CD8-positive, alpha-beta memory T cell (primary cell): ENCODE measurements around the gene METTL5. TPM values are rescaled to one million over a fixed set of nuclear protein-coding genes. Genes with fewer than 3 reads are reported as not detected.
"Not testable (repeated sequence)": the region's sequence is repeated elsewhere in the genome, so short reads cannot be mapped to it uniquely, and the experiment has no call there.

Experiments
- CTCF ChIA-PET: fragments of 350-600 bp; sonication (Branson Sonifier 250); formaldehyde crosslinking; loops from one replicate; lab custom pipeline; 2021; ENCODE audit warnings: antibody characterized with exemption; lab: Charles Lee
- POLR2A ChIA-PET: fragments of 350-600 bp; sonication (Branson Sonifier 250); formaldehyde crosslinking; loops from one replicate; lab custom pipeline; 2021; ENCODE audit warnings: antibody characterized with exemption; lab: Charles Lee
- DNase-seq, 5 donors: peaks; one replicate each; pipeline versions ENCODE4 v3.0.0 to v3.0.0-alpha.2; 2020 to 2022; ENCODE audit warnings: mixed read lengths in 1 of 5
- H3K27ac ChIP-seq: one replicate; pipeline ENCODE4 v1.7.0; 2013; ENCODE audit warnings: low read depth, mild to moderate bottlenecking, low read length, moderate library complexity
- H3K27me3 ChIP-seq: 2 replicates; pipeline ENCODE4 v1.7.0; 2013; ENCODE audit warnings: low read length, mild to moderate bottlenecking; ENCODE audit not compliant: insufficient read depth, poor library complexity, severe bottlenecking
- H3K36me3 ChIP-seq: 2 replicates; pipeline ENCODE4 v1.7.0; 2013; ENCODE audit warnings: mild to moderate bottlenecking, low read length, moderate library complexity; ENCODE audit not compliant: insufficient read depth
- H3K4me1 ChIP-seq: 2 replicates; pipeline ENCODE4 v1.7.0; 2013; ENCODE audit warnings: mild to moderate bottlenecking, low read length, moderate library complexity; ENCODE audit not compliant: insufficient read depth
- H3K4me3 ChIP-seq: 2 replicates; pipeline ENCODE4 v1.7.0; 2013; ENCODE audit warnings: mild to moderate bottlenecking, low read length
- H3K9me3 ChIP-seq: 2 replicates; pipeline ENCODE4 v1.7.0; 2013; ENCODE audit warnings: mild to moderate bottlenecking, low read length
- H3K27ac Mint-ChIP-seq, 8 donors: one replicate each; pipeline ENCODE4 v1.8.0; 2020 to 2021; ENCODE audit warnings: mixed read lengths in 8 of 8, mild to moderate bottlenecking in 6 of 8, inconsistent platforms in 3 of 8, moderate library complexity in 3 of 8
- H3K27me3 Mint-ChIP-seq, 2 donors: one replicate each; pipeline ENCODE4 v1.8.0; 2020 to 2021; ENCODE audit warnings: mixed read lengths in 2 of 2, mild to moderate bottlenecking in 1 of 2, moderate library complexity in 1 of 2
- H3K36me3 Mint-ChIP-seq, 3 donors: one replicate each; pipeline ENCODE4 v1.8.0; 2020 to 2021; ENCODE audit warnings: mixed read lengths in 3 of 3, inconsistent platforms in 1 of 3, mild to moderate bottlenecking in 1 of 3
- H3K4me1 Mint-ChIP-seq, 3 donors: one replicate each; pipeline ENCODE4 v1.8.0; 2020 to 2021; ENCODE audit warnings: mixed read lengths in 3 of 3, inconsistent platforms in 1 of 3, mild to moderate bottlenecking in 1 of 3
- H3K4me3 Mint-ChIP-seq, 7 donors: one replicate each; pipeline ENCODE4 v1.8.0; 2020 to 2021; ENCODE audit warnings: mixed read lengths in 7 of 7, mild to moderate bottlenecking in 6 of 7, moderate library complexity in 4 of 7, inconsistent platforms in 2 of 7
- H3K9me3 Mint-ChIP-seq, 5 donors: one replicate each; pipeline ENCODE4 v1.8.0; 2020 to 2022; ENCODE audit warnings: mixed read lengths in 5 of 5, mild to moderate bottlenecking in 3 of 5, moderate library complexity in 2 of 5, inconsistent platforms in 1 of 5
- polyA plus RNA-seq: library from polyadenylated mRNA; unstranded; fragments of 300-500 nt; fragmentation: Illumina TruSeq; gene quantifications from one replicate; pipeline ENCODE4 v1.2.3, GENCODE V29; 2021
- total RNA-seq, 2 experiments: library from RNA; stranded (reverse); gene quantifications; one replicate each; pipeline ENCODE4 v1.2.3, GENCODE V29; 2021

METTL5 gene
- 100 to 1,000 TPM in 1 of 2 experiments, 10 to 100 TPM in 1; 93.0 to 100 TPM for total RNA-seq
- polyA plus RNA-seq = 116 TPM

GRCh38 chr2:169824373-169825333 lies at the start of gene METTL5:
Gene METTL5, minus strand, starts transcription at chr2:169824905. Its CDS starts 308 bp downstream, at chr2:169824597.
- Histone ChIP-seq H3K9me3 (no peaks in the 10 kb centered on the region), H3K36me3 (no peaks in the 10 kb centered on the region), H3K4me3 (peak within 1 kb of the TSS; percentile 78), H3K4me1 (peaks cover 39% of the 10 kb centered on the region), H3K27ac (peak within 1 kb of the TSS; percentile 79), H3K27me3 (no peaks in the 10 kb centered on the region)
- DNase-seq = peak; percentile 72 to 79 (median 73)
- CTCF ChIA-PET = interaction anchor here (0.9 to 3.5 kb wide), 12 partner anchors 9 to 105 kb away, joined by 3 to 14 read pairs (median 4); partner anchors contain the start of gene SSB
- Mint-ChIP-seq H3K36me3 (peaks cover 0 to 34% (median 3%) of the 10 kb centered on the region in 3 donors), H3K4me3 (peak within 1 kb of the TSS; percentile 88 to 98 (median 95)), H3K9me3 (no peaks in the 10 kb centered on the region), H3K4me1 (peaks cover 49 to 80% (median 74%) of the 10 kb centered on the region in 3 donors), H3K27me3 (no peaks in the 10 kb centered on the region), H3K27ac (peak within 1 kb of the TSS; percentile 71 to 95 (median 90))
- POLR2A ChIA-PET = interaction anchor here (0.5 to 2.3 kb wide), 2 partner anchors 26 to 148 kb away, joined by 3 to 15 read pairs; partner anchors contain the start of gene SSB

GRCh38 chr2:169871994-169872393 lies 47.3 kb upstream of the METTL5 start:
- peaks cover 3 to 18% (median 5%) of the 10 kb centered on the region in 3 donors for H3K36me3 Mint-ChIP-seq
- no peaks in the 10 kb centered on the region for H3K9me3 Mint-ChIP-seq
- H3K27ac Mint-ChIP-seq = no peak overlapping the region

GRCh38 chr2:169871369-169871768 lies 46.7 kb upstream of the METTL5 start:
- CTCF ChIA-PET = interaction anchor here (0.7 kb wide), 1 partner anchor 1445 kb away, joined by 4 read pairs; no protein-coding TSS in a partner anchor
- H3K4me1 ChIP-seq, H3K9me3 Mint-ChIP-seq, H3K9me3 ChIP-seq, POLR2A ChIA-PET, H3K27ac ChIP-seq, DNase-seq, H3K4me3 ChIP-seq, H3K27me3 ChIP-seq, H3K27me3 Mint-ChIP-seq, H3K36me3 ChIP-seq: not testable (repeated sequence)
- peak overlapping the region in 1 of 7 donors; percentile 65 for H3K4me3 Mint-ChIP-seq
- peak overlapping the region in 2 of 8 donors; percentile 6 to 91 for H3K27ac Mint-ChIP-seq
- H3K4me1 Mint-ChIP-seq = peaks cover 23 to 39% (median 29%) of the 10 kb centered on the region in 3 donors
- H3K36me3 Mint-ChIP-seq = peaks cover 0 to 12% (median 2%) of the 10 kb centered on the region in 3 donors

More at GRCh38 chr2:169871994-169872393, 47.3 kb upstream of the METTL5 start:
- Mint-ChIP-seq H3K4me1 (peaks cover 23 to 35% (median 29%) of the 10 kb centered on the region in 3 donors), H3K27me3 (no peaks in the 10 kb centered on the region), H3K4me3 (no peak overlapping the region)
- ChIA-PET CTCF (interaction anchor here (0.7 kb wide), 1 partner anchor 1446 kb away, joined by 4 read pairs; no protein-coding TSS in a partner anchor), POLR2A (no interaction called here)
- Histone ChIP-seq H3K9me3 (no peaks in the 10 kb centered on the region), H3K4me1 (no peaks in the 10 kb centered on the region), H3K4me3 (no peak overlapping the region), H3K27ac (no peak overlapping the region), H3K36me3 (no peaks in the 10 kb centered on the region), H3K27me3 (no peaks in the 10 kb centered on the region)
- DNase-seq = no peak

- Mint-ChIP-seq H3K27ac (peak overlapping the region in 3 of 8 donors; percentile 9 to 81 (median 37)), H3K27me3 (no peaks in the 10 kb centered on the region), H3K4me1 (peaks cover 23 to 44% (median 25%) of the 10 kb centered on the region in 3 donors), H3K4me3 (no peak overlapping the region), H3K9me3 (no peaks in the 10 kb centered on the region), H3K36me3 (peaks cover 0 to 3% (median 0%) of the 10 kb centered on the region in 3 donors)
- Histone ChIP-seq H3K4me3 (no peak overlapping the region), H3K4me1 (no peaks in the 10 kb centered on the region), H3K9me3 (no peaks in the 10 kb centered on the region), H3K27me3 (no peaks in the 10 kb centered on the region), H3K27ac (no peak overlapping the region), H3K36me3 (no peaks in the 10 kb centered on the region)
- CTCF ChIA-PET = no interaction called here
- DNase-seq = no peak
- POLR2A ChIA-PET = no interaction called here
Observed at GRCh38 chr2:169868951-169869350, 44.2 kb upstream of the METTL5 start.

- Mint-ChIP-seq H3K9me3 (no peaks in the 10 kb centered on the region), H3K36me3 (peaks cover 0 to 3% (median 0%) of the 10 kb centered on the region in 3 donors), H3K4me3 (no peak overlapping the region), H3K4me1 (peaks cover 36 to 58% (median 38%) of the 10 kb centered on the region in 3 donors), H3K27ac (no peak overlapping the region), H3K27me3 (no peaks in the 10 kb centered on the region)
- POLR2A ChIA-PET = no interaction called here
- Histone ChIP-seq H3K4me3 (no peak overlapping the region), H3K4me1 (no peaks in the 10 kb centered on the region), H3K9me3 (no peaks in the 10 kb centered on the region), H3K27ac (no peak overlapping the region), H3K27me3 (no peaks in the 10 kb centered on the region), H3K36me3 (no peaks in the 10 kb centered on the region)
- CTCF ChIA-PET = no interaction called here
- DNase-seq = no peak
Observed at GRCh38 chr2:169867579-169867978, 42.9 kb upstream of the METTL5 start.

- DNase-seq, POLR2A ChIA-PET, H3K4me3 ChIP-seq, CTCF ChIA-PET, H3K4me3 Mint-ChIP-seq, H3K4me1 ChIP-seq, H3K36me3 Mint-ChIP-seq, H3K9me3 Mint-ChIP-seq, H3K27ac Mint-ChIP-seq, H3K27me3 Mint-ChIP-seq, H3K27ac ChIP-seq, H3K27me3 ChIP-seq, H3K36me3 ChIP-seq, H3K9me3 ChIP-seq: not testable (repeated sequence)
- peaks cover 45 to 67% (median 49%) of the 10 kb centered on the region in 3 donors for H3K4me1 Mint-ChIP-seq
Observed at GRCh38 chr2:169866230-169866629, 41.5 kb upstream of the METTL5 start.

- H3K27ac ChIP-seq = no peak overlapping the region
- no peaks in the 10 kb centered on the region for H3K36me3 ChIP-seq
- H3K4me1 Mint-ChIP-seq = peaks cover 46 to 69% (median 46%) of the 10 kb centered on the region in 3 donors
- peaks cover 6% of the 10 kb centered on the region for H3K4me1 ChIP-seq
- DNase-seq = no peak
- H3K27ac Mint-ChIP-seq = no peak overlapping the region
- peaks cover 3 to 7% (median 4%) of the 10 kb centered on the region in 3 donors for H3K36me3 Mint-ChIP-seq
- H3K4me3 Mint-ChIP-seq = no peak overlapping the region
- H3K27me3 Mint-ChIP-seq = no peaks in the 10 kb centered on the region
- no peak overlapping the region for H3K4me3 ChIP-seq
- ChIA-PET CTCF (interaction anchor here (1.6 kb wide), 1 partner anchor 41 kb away, joined by 4 read pairs; the partner anchor contains the start of gene METTL5), POLR2A (no interaction called here)
- H3K27me3 ChIP-seq = no peaks in the 10 kb centered on the region
- H3K9me3 ChIP-seq = no peaks in the 10 kb centered on the region
- H3K9me3 Mint-ChIP-seq = no peaks in the 10 kb centered on the region
Observed at GRCh38 chr2:169865492-169865891, 40.8 kb upstream of the METTL5 start.
